Panc1 (cell line): ENCODE measurements around the gene SORL1. TPM values are rescaled to one million over a fixed set of nuclear protein-coding genes. Genes with fewer than 3 reads are reported as not detected.

Experiments
- ATAC-seq: fragments of 200-7000 bp; cut with Tn5 transposase; 2 replicates; pipeline ENCODE4 v1.9.1; 2020; ENCODE audit warnings: mild to moderate bottlenecking, moderate library complexity
- BruUV-seq: library from RNA; stranded (reverse); fragments of 400-500 nt; replicated peaks from 2 replicates; lab custom pipeline; 2021; lab: Mats Ljungman, UMichigan
- CTCF ChIA-PET: fragments of 300-600 bp; sonication (Branson Sonifier 250); formaldehyde crosslinking; loops from one replicate; lab custom pipeline; 2022; ENCODE audit warnings: antibody characterized with exemption; lab: Charles Lee
- POLR2A ChIA-PET: fragments of 300-600 bp; sonication (Branson Sonifier 250); formaldehyde crosslinking; loops from one replicate; lab custom pipeline; 2022; ENCODE audit warnings: antibody characterized with exemption; lab: Charles Lee
- DNase-seq: peaks from one replicate; pipeline ENCODE4 v3.0.0-alpha.2; 2010; ENCODE audit warnings: low read depth, low spot score
- H3K27ac ChIP-seq: 2 replicates; pipeline ENCODE4 v1.5.1; 2011; ENCODE audit warnings: mild to moderate bottlenecking, low read length, inconsistent platforms
- H3K27me3 ChIP-seq: fragments of 200-500 bp; sonication (Bioruptor generic); 2 replicates; pipeline ENCODE4 v1.6.0; 2014; ENCODE audit warnings: low read length, inconsistent platforms; ENCODE audit not compliant: control insufficient read depth, insufficient read depth
- H3K36me3 ChIP-seq: fragments of 200-500 bp; sonication (Bioruptor generic); 2 replicates; pipeline ENCODE4 v1.5.1; 2014; ENCODE audit warnings: inconsistent platforms, mild to moderate bottlenecking, low read length, moderate library complexity; ENCODE audit not compliant: control insufficient read depth, insufficient read depth
- H3K4me1 ChIP-seq: 2 replicates; pipeline ENCODE4 v1.5.1; 2011; ENCODE audit warnings: inconsistent platforms, mild to moderate bottlenecking, low read length, moderate library complexity; ENCODE audit not compliant: control insufficient read depth, insufficient read depth
- H3K4me3 ChIP-seq, 2 experiments: 2 replicates each; pipeline ENCODE4 v1.5.1; 2011 to 2012; ENCODE audit warnings: low read depth in 2 of 2, low read length in 2 of 2, mild to moderate bottlenecking in 2 of 2, inconsistent platforms in 1 of 2, moderate library complexity in 1 of 2
- H3K9me3 ChIP-seq: fragments of 200-500 bp; sonication (Bioruptor generic); 2 replicates; pipeline ENCODE4 v1.5.1; 2014; ENCODE audit warnings: low read depth, mild to moderate bottlenecking, inconsistent platforms, low read length, moderate library complexity; ENCODE audit not compliant: control insufficient read depth, insufficient read depth
- CTCF ChIP-seq: fragments of 450-650 bp; IDR thresholded peaks from 2 replicates; pipeline ENCODE4 v1.5.1; 2017; ENCODE audit warnings: mild to moderate bottlenecking
- POLR2AphosphoS5 ChIP-seq: IDR thresholded peaks from 2 replicates; pipeline ENCODE4 v1.6.1; 2012; ENCODE audit warnings: mild to moderate bottlenecking, low read depth, low read length, moderate library complexity
- REST ChIP-seq, 2 experiments: IDR thresholded peaks; 2 replicates each; pipeline ENCODE4 v1.6.1; 2011 to 2012; ENCODE audit warnings: low read depth in 2 of 2, control low read depth in 1 of 2, low read length in 1 of 2, mild to moderate bottlenecking in 1 of 2, moderate library complexity in 1 of 2; ENCODE audit not compliant: insufficient read depth in 1 of 2
- SIN3A ChIP-seq: IDR thresholded peaks from 2 replicates; pipeline ENCODE4 v1.6.1; 2012; ENCODE audit warnings: low read depth, mild to moderate bottlenecking, low read length, moderate library complexity, borderline replicate concordance; ENCODE audit not compliant: insufficient read depth
- TCF7L2 ChIP-seq: IDR thresholded peaks from 2 replicates; pipeline ENCODE4 v1.6.1; 2011; ENCODE audit warnings: mild to moderate bottlenecking, low read depth, low read length, inconsistent platforms
- in situ Hi-C: cut with HindIII; loops from 2 replicates; pipeline ENCODE4 v1.10.0; 2016; ENCODE audit warnings: low sequenced_read_pairs, low pct_unique_long_range_greater_than_20kb
- intact Hi-C: fragments of 100-400 bp; cut with micrococcal nuclease; formaldehyde crosslinking; loops from one replicate; pipeline ENCODE4 v1.10.0; 2022; ENCODE audit not compliant: unreplicated experiment
- total RNA-seq: library from RNA; stranded (reverse); gene quantifications from one replicate; pipeline ENCODE4 v1.2.1, GENCODE V29; 2021; ENCODE audit not compliant: unreplicated experiment

SORL1 gene
- total RNA-seq, 1 experiment from 2014 or later, result 36.3 TPM

- Histone ChIP-seq H3K36me3 (no peaks in the 10 kb centered on the region), H3K27ac (no peak overlapping the region), H3K9me3 (no peaks in the 10 kb centered on the region), H3K27me3 (no peaks in the 10 kb centered on the region), H3K4me3 (no peak overlapping the region), H3K4me1 (no peaks in the 10 kb centered on the region)
- in situ Hi-C loops (no loop called here), intact Hi-C loops (no loop called here)
- TF ChIP-seq TCF7L2, result no peak
- TF ChIP-seq SIN3A, result no peak
- no peak for TF ChIP-seq CTCF
- no peak for TF ChIP-seq POLR2AphosphoS5
- TF ChIP-seq REST (IDR thresholded peaks at IDR 0.05; ENCODE audit: insufficient read depth in 1 of 2, low read depth in 2 of 2, low read length in 1 of 2), result no peak
- DNase-seq (no peak), ATAC-seq (no peak)
- CTCF ChIA-PET, result no interaction called here
- BruUV-seq, result no TSS peak
- POLR2A ChIA-PET, result no interaction called here
These were observed 36.1 kb downstream of the SORL1 start for GRCh38 chr11:121488170-121488569.

- H3K4me3 ChIP-seq, result no peak overlapping the region
- no peak for ATAC-seq
- CTCF ChIA-PET, result no interaction called here
- in situ Hi-C loops, result no loop called here
- TF ChIP-seq POLR2AphosphoS5, result no peak
- no peak for TF ChIP-seq REST (IDR thresholded peaks at IDR 0.05; ENCODE audit: insufficient read depth in 1 of 2, low read depth in 2 of 2, low read length in 1 of 2)
- no peak for TF ChIP-seq SIN3A
- no peak for TF ChIP-seq TCF7L2
- TF ChIP-seq CTCF, result no peak
- H3K27ac ChIP-seq, result no peak overlapping the region
- POLR2A ChIA-PET, result no interaction called here
- intact Hi-C loops, result no loop called here
- no peaks in the 10 kb centered on the region for H3K36me3 ChIP-seq
- no peaks in the 10 kb centered on the region for H3K4me1 ChIP-seq
- DNase-seq, result no peak
- H3K9me3 ChIP-seq, result no peaks in the 10 kb centered on the region
- BruUV-seq, result no TSS peak
- no peaks in the 10 kb centered on the region for H3K27me3 ChIP-seq
These were observed 36.5 kb downstream of the SORL1 start for GRCh38 chr11:121488641-121489040.
